22Rv1 (cell line): ENCODE results near the gene CRELD2.

Experiments
- CTCF ChIP-seq: fragments of 450-650 bp; IDR thresholded peaks from 2 replicates; pipeline ENCODE4 v1.5.1; 2017; ENCODE audit warnings: mild to moderate bottlenecking
- ZFX ChIP-seq: fragments of 450-650 bp; IDR thresholded peaks from 2 replicates; pipeline ENCODE4 v1.6.1; 2017; ENCODE audit warnings: antibody characterized with exemption, borderline replicate concordance

- no peak for TF ChIP-seq CTCF
- TF ChIP-seq ZFX: no peak
Measured at GRCh38 chr22:49933236-49934159, 15.1 kb downstream of the CRELD2 start.
